Keratinocyte (primary cell): ENCODE measurements around the gene PDCD4. TPM values are rescaled to one million over a fixed set of nuclear protein-coding genes. Genes with fewer than 3 reads are reported as not detected.

Experiments
- DNase-seq: peaks from one replicate; pipeline ENCODE4 v3.0.0-alpha.2; 2011; ENCODE audit warnings: low read depth, missing footprints, low spot score
- FAIRE-seq: peaks from 2 replicates; lab custom pipeline; 2011; peaks lifted over from hg19 to GRCh38; lab: Jason Lieb, UNC
- H2AFZ ChIP-seq: 2 replicates; pipeline ENCODE4 v1.6.0; 2012; ENCODE audit warnings: low read length, control low read depth, inconsistent platforms; ENCODE audit not compliant: control insufficient read depth
- H3K27ac ChIP-seq: 2 replicates; pipeline ENCODE4 v1.5.1; 2011; ENCODE audit warnings: low read length; ENCODE audit not compliant: control insufficient read depth, insufficient read depth
- H3K27me3 ChIP-seq: 3 replicates; pipeline ENCODE4 v1.6.0; 2011; ENCODE audit warnings: low read length; ENCODE audit not compliant: control insufficient read depth, insufficient read depth; ENCODE audit errors: extremely low read depth
- H3K36me3 ChIP-seq, 2 experiments: 2 replicates in 1 of 2; 3 replicates in 1 of 2; pipeline ENCODE4 v1.5.1; 2011; ENCODE audit warnings: low read length in 2 of 2, mild to moderate bottlenecking in 1 of 2; ENCODE audit not compliant: control insufficient read depth in 2 of 2, insufficient read depth in 2 of 2; ENCODE audit errors: extremely low read depth in 1 of 2
- H3K4me1 ChIP-seq: 3 replicates; pipeline ENCODE4 v1.5.1; 2011; ENCODE audit warnings: low read length; ENCODE audit not compliant: control insufficient read depth, insufficient read depth; ENCODE audit errors: extremely low read depth
- H3K4me2 ChIP-seq: 3 replicates; pipeline ENCODE4 v1.6.0; 2011; ENCODE audit warnings: low read depth, low read length; ENCODE audit not compliant: control insufficient read depth, insufficient read depth; ENCODE audit errors: extremely low read depth
- H3K4me3 ChIP-seq, 3 experiments: fragments of 200-600 bp in 1 of 3; sonication (generic) in 1 of 3; 2 replicates in 2 of 3; 3 replicates in 1 of 3; pipeline ENCODE4 v1.5.1; 2011 to 2016; ENCODE audit warnings: low read length in 3 of 3, mild to moderate bottlenecking in 3 of 3, control low read depth in 2 of 3, inconsistent platforms in 1 of 3, low read depth in 1 of 3, mixed read lengths in 1 of 3, mixed run types in 1 of 3, moderate library complexity in 1 of 3; ENCODE audit not compliant: control insufficient read depth in 2 of 3, insufficient read depth in 2 of 3; ENCODE audit errors: extremely low read depth in 1 of 3
- H3K79me2 ChIP-seq: 2 replicates; pipeline ENCODE4 v1.6.0; 2012; ENCODE audit warnings: low read length; ENCODE audit not compliant: control insufficient read depth, insufficient read depth
- H3K9ac ChIP-seq: 3 replicates; pipeline ENCODE4 v1.6.0; 2011; ENCODE audit warnings: low read length; ENCODE audit not compliant: control insufficient read depth, insufficient read depth; ENCODE audit errors: extremely low read depth
- H3K9me1 ChIP-seq: 3 replicates; pipeline ENCODE4 v1.6.0; 2011; ENCODE audit warnings: low read length; ENCODE audit not compliant: control insufficient read depth, insufficient read depth; ENCODE audit errors: extremely low read depth
- H3K9me3 ChIP-seq: 2 replicates; pipeline ENCODE4 v1.5.1; 2012; ENCODE audit warnings: low read depth, low read length; ENCODE audit not compliant: control insufficient read depth
- H4K20me1 ChIP-seq: 3 replicates; pipeline ENCODE4 v1.6.0; 2011; ENCODE audit warnings: low read length; ENCODE audit not compliant: control insufficient read depth, insufficient read depth; ENCODE audit errors: extremely low read depth
- EZH2 ChIP-seq: IDR thresholded peaks from one replicate; pipeline ENCODE4 v1.6.1; 2012; ENCODE audit warnings: inconsistent platforms, mild to moderate bottlenecking, low read length, moderate library complexity
- dilution Hi-C: fragments of 300-500 bp; cut with MboI; formaldehyde crosslinking; loops from one replicate; pipeline ENCODE4 v1.7.0; 2020; ENCODE audit warnings: low sequenced_read_pairs; ENCODE audit not compliant: extremely low pct_ligation_motif_present
- polyA plus RNA-seq, 5 experiments: library from polyadenylated mRNA; depleted of rRNA in 3 of 5; stranded (reverse) in 3 of 5; stranded (forward) in 1 of 5; unstranded in 1 of 5; fragments of >200 nt; gene quantifications; 1 replicate in 1 of 5; 2 replicates in 3 of 5; 3 replicates in 1 of 5; pipeline versions ENCODE4 v1.2.1 to v1.2.3, GENCODE V29; 2011 to 2012; ENCODE audit warnings: missing spikeins in 2 of 5, low read depth in 1 of 5, low replicate concordance in 1 of 5
- TF ChIP-seq, protein P1 (sequence below), 3 experiments: IDR thresholded peaks in 1 of 3; conservative IDR thresholded peaks in 1 of 3; optimal IDR thresholded peaks in 1 of 3; 2 replicates in 2 of 3; 3 replicates in 1 of 3; pipeline versions ENCODE3 to v1.5.1; 2011; ENCODE audit warnings: low read length in 3 of 3, mild to moderate bottlenecking in 3 of 3, moderate library complexity in 2 of 3, control low read depth in 1 of 3, inconsistent platforms in 1 of 3; ENCODE audit not compliant: insufficient read depth in 2 of 3; ENCODE audit errors: extremely low read depth in 1 of 3

Gene PDCD4
- polyA plus RNA-seq, 1 donor (not counting 4 experiments of a cell fraction or from before 2014, with no cell fraction given), result 146 TPM

DNA sequence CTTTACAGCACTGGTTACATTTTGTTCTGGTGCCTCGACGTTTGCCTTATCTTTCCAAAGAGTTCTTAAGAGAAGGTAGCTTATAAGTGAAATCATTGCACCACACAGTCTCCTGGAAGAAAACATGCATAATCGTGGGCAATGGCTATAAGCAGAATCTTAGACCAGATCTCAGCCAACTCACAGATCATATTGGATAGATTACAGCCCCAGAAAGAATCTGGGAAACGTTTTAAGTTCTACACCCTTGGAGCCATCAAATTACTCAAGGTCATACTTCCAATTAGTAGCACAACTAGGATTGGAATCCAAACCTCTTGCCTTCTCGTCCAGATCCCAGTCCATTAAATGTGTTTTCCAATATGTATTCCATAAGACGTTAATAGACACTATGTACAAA lies 8.8 kb upstream of the PDCD4 start:
- Histone ChIP-seq H3K9me3 (no peaks in the 10 kb centered on the region), H3K9me1 (no peaks in the 10 kb centered on the region), H4K20me1 (no peaks in the 10 kb centered on the region), H3K9ac (peak overlapping the region; percentile 53), H3K4me3 (no peak overlapping the region), H3K4me1 (peaks cover 50% of the 10 kb centered on the region), H3K79me2 (no peaks in the 10 kb centered on the region), H3K27me3 (no peaks in the 10 kb centered on the region), H3K27ac (peak overlapping the region; percentile 83), H3K4me2 (peak overlapping the region; percentile 54), H3K36me3 (no peaks in the 10 kb centered on the region), H2AFZ (no peak overlapping the region)
- FAIRE-seq (no peak), DNase-seq (no peak)
- TF ChIP-seq EZH2, result no peak
- TF ChIP-seq, protein P1, sequence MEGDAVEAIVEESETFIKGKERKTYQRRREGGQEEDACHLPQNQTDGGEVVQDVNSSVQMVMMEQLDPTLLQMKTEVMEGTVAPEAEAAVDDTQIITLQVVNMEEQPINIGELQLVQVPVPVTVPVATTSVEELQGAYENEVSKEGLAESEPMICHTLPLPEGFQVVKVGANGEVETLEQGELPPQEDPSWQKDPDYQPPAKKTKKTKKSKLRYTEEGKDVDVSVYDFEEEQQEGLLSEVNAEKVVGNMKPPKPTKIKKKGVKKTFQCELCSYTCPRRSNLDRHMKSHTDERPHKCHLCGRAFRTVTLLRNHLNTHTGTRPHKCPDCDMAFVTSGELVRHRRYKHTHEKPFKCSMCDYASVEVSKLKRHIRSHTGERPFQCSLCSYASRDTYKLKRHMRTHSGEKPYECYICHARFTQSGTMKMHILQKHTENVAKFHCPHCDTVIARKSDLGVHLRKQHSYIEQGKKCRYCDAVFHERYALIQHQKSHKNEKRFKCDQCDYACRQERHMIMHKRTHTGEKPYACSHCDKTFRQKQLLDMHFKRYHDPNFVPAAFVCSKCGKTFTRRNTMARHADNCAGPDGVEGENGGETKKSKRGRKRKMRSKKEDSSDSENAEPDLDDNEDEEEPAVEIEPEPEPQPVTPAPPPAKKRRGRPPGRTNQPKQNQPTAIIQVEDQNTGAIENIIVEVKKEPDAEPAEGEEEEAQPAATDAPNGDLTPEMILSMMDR (optimal IDR thresholded peaks at IDR 0.05 in 1 of 3, IDR thresholded peaks at IDR 0.05 in 1 of 3, conservative IDR thresholded peaks at IDR 0.05 in 1 of 3; ENCODE audit: extremely low read depth in 1 of 3, insufficient read depth in 2 of 3, low read length in 3 of 3), result no peak
- dilution Hi-C loops, result no loop called here

DNA sequence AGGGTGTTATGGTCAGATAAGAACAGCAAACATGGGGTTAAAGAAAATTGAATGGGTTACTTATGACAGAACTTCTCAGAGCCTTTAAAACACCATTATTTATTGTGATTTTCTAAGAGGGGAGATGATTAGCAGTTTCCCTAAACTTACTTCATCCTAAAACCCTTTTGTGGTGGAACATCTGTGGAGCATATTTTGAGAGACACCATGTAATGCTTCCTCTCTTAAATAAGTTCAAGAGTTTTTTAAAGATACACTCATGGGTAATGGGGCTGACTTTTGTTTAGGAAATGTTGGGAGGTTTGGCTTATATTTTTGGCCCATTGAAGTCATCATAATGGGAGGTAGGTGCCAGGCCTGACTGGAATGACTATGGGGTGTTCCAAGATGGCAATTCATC lies 8.4 kb upstream of the PDCD4 start:
- Histone ChIP-seq H3K9me3 (no peaks in the 10 kb centered on the region), H3K4me2 (no peak overlapping the region), H3K9me1 (no peaks in the 10 kb centered on the region), H3K4me3 (no peak overlapping the region), H3K36me3 (no peaks in the 10 kb centered on the region), H3K27me3 (no peaks in the 10 kb centered on the region), H3K79me2 (no peaks in the 10 kb centered on the region), H4K20me1 (no peaks in the 10 kb centered on the region), H3K27ac (peak overlapping the region; percentile 83), H3K9ac (no peak overlapping the region), H3K4me1 (peaks cover 46% of the 10 kb centered on the region), H2AFZ (no peak overlapping the region)
- TF ChIP-seq EZH2, result no peak
- TF ChIP-seq, protein P1 (optimal IDR thresholded peaks at IDR 0.05 in 1 of 3, IDR thresholded peaks at IDR 0.05 in 1 of 3, conservative IDR thresholded peaks at IDR 0.05 in 1 of 3; ENCODE audit: extremely low read depth in 1 of 3, insufficient read depth in 2 of 3, low read length in 3 of 3), result no peak
- dilution Hi-C loops, result no loop called here
- DNase-seq (no peak), FAIRE-seq (no peak)
